Astrocyte (in vitro differentiated cells and primary cell): ENCODE measurements around the gene BDH2. TPM values are rescaled to one million over a fixed set of nuclear protein-coding genes. Genes with fewer than 3 reads are reported as not detected.

ENCODE experiments used
- DNase-seq: peaks from one replicate; pipeline ENCODE4 v3.0.0-alpha.2; 2010; ENCODE audit warnings: low read depth
- FAIRE-seq: peaks from 2 replicates; lab custom pipeline; 2011; peaks lifted over from hg19 to GRCh38; lab: Jason Lieb, UNC
- H2AFZ ChIP-seq: 2 replicates; pipeline ENCODE4 v1.6.0; 2012; ENCODE audit warnings: low read depth, low read length, inconsistent platforms
- H3K27ac ChIP-seq: 2 replicates; pipeline ENCODE4 v1.5.1; 2011; ENCODE audit warnings: low read depth, low read length, inconsistent platforms
- H3K27me3 ChIP-seq: 2 replicates; pipeline ENCODE4 v1.6.0; 2011; ENCODE audit warnings: low read length, inconsistent platforms; ENCODE audit not compliant: insufficient read depth
- H3K36me3 ChIP-seq: 2 replicates; pipeline ENCODE4 v1.5.1; 2011; ENCODE audit warnings: low read length, inconsistent platforms; ENCODE audit not compliant: insufficient read depth
- H3K4me1 ChIP-seq: 2 replicates; pipeline ENCODE4 v1.5.1; 2011; ENCODE audit warnings: low read length, inconsistent platforms; ENCODE audit not compliant: insufficient read depth
- H3K4me2 ChIP-seq: 2 replicates; pipeline ENCODE4 v1.6.0; 2012; ENCODE audit warnings: low read length, inconsistent platforms
- H3K4me3 ChIP-seq: 2 replicates; pipeline ENCODE4 v1.5.1; 2011; ENCODE audit warnings: low read depth, mild to moderate bottlenecking, low read length, inconsistent platforms; ENCODE audit not compliant: insufficient read depth
- H3K79me2 ChIP-seq: 2 replicates; pipeline ENCODE4 v1.6.0; 2012; ENCODE audit warnings: mild to moderate bottlenecking, low read length, inconsistent platforms; ENCODE audit not compliant: insufficient read depth
- H3K9ac ChIP-seq: 2 replicates; pipeline ENCODE4 v1.6.0; 2012; ENCODE audit warnings: mild to moderate bottlenecking, low read length, inconsistent platforms
- H3K9me3 ChIP-seq: 2 replicates; pipeline ENCODE4 v1.5.1; 2012; ENCODE audit warnings: low read depth, mild to moderate bottlenecking, low read length, inconsistent platforms; ENCODE audit not compliant: insufficient read depth
- H4K20me1 ChIP-seq: 2 replicates; pipeline ENCODE4 v1.6.0; 2012; ENCODE audit warnings: low read length, inconsistent platforms; ENCODE audit not compliant: insufficient read depth
- H3K27ac Mint-ChIP-seq: one replicate; pipeline ENCODE4 v1.8.0; 2021; ENCODE audit warnings: mild to moderate bottlenecking, mixed read lengths; ENCODE audit not compliant: unreplicated experiment
- H3K27me3 Mint-ChIP-seq: one replicate; pipeline ENCODE4 v1.8.0; 2021; ENCODE audit warnings: low read depth, mixed read lengths; ENCODE audit not compliant: unreplicated experiment
- H3K36me3 Mint-ChIP-seq: one replicate; pipeline ENCODE4 v1.8.0; 2021; ENCODE audit warnings: low read depth, mixed read lengths; ENCODE audit not compliant: unreplicated experiment
- H3K4me1 Mint-ChIP-seq: one replicate; pipeline ENCODE4 v1.8.0; 2021; ENCODE audit warnings: low read depth, mixed read lengths; ENCODE audit not compliant: unreplicated experiment
- H3K4me3 Mint-ChIP-seq: one replicate; pipeline ENCODE4 v1.8.0; 2021; ENCODE audit warnings: mild to moderate bottlenecking, moderate library complexity, mixed read lengths; ENCODE audit not compliant: unreplicated experiment
- H3K9me3 Mint-ChIP-seq: one replicate; pipeline ENCODE4 v1.8.0; 2021; ENCODE audit warnings: mild to moderate bottlenecking, mixed read lengths; ENCODE audit not compliant: unreplicated experiment
- EZH2 ChIP-seq: IDR thresholded peaks from 2 replicates; pipeline ENCODE4 v1.6.1; 2012; ENCODE audit warnings: mild to moderate bottlenecking, low read length, inconsistent platforms; ENCODE audit not compliant: insufficient read depth
- total RNA-seq: library from RNA; stranded (reverse); gene quantifications from 2 replicates; pipeline ENCODE4 v1.2.1, GENCODE V29; 2021
- TF ChIP-seq, protein P1 (sequence below): IDR thresholded peaks from 2 replicates; pipeline ENCODE4 v1.5.1; 2011; ENCODE audit warnings: low read depth, mild to moderate bottlenecking, inconsistent platforms, low read length, moderate library complexity; ENCODE audit not compliant: insufficient read depth

The BDH2 gene
- total RNA-seq, 1 donor from 2014 or later, result 31.0 TPM

GRCh38 chr4:103095080-103095479, 4.6 kb downstream of the BDH2 start:
- H3K9me3 ChIP-seq, result no peaks in the 10 kb centered on the region
- Mint-ChIP-seq H3K27me3 (no peaks in the 10 kb centered on the region), H3K4me1 (peaks cover 9% of the 10 kb centered on the region), H3K36me3 (peaks cover 3% of the 10 kb centered on the region), H3K27ac (no peak overlapping the region), H3K9me3 (no peaks in the 10 kb centered on the region), H3K4me3 (no peak overlapping the region)
- peaks cover 6% of the 10 kb centered on the region for H3K36me3 ChIP-seq
- no peak overlapping the region for H3K4me3 ChIP-seq
- no peak overlapping the region for H3K4me2 ChIP-seq
- FAIRE-seq, result no peak
- H2AFZ ChIP-seq, result no peak overlapping the region
- H3K27ac ChIP-seq, result no peak overlapping the region
- peaks cover 13% of the 10 kb centered on the region for H3K79me2 ChIP-seq
- no peaks in the 10 kb centered on the region for H3K27me3 ChIP-seq
- TF ChIP-seq EZH2, result no peak
- TF ChIP-seq, protein P1, sequence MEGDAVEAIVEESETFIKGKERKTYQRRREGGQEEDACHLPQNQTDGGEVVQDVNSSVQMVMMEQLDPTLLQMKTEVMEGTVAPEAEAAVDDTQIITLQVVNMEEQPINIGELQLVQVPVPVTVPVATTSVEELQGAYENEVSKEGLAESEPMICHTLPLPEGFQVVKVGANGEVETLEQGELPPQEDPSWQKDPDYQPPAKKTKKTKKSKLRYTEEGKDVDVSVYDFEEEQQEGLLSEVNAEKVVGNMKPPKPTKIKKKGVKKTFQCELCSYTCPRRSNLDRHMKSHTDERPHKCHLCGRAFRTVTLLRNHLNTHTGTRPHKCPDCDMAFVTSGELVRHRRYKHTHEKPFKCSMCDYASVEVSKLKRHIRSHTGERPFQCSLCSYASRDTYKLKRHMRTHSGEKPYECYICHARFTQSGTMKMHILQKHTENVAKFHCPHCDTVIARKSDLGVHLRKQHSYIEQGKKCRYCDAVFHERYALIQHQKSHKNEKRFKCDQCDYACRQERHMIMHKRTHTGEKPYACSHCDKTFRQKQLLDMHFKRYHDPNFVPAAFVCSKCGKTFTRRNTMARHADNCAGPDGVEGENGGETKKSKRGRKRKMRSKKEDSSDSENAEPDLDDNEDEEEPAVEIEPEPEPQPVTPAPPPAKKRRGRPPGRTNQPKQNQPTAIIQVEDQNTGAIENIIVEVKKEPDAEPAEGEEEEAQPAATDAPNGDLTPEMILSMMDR, result no peak
- no peak for DNase-seq
- peaks cover 9% of the 10 kb centered on the region for H3K4me1 ChIP-seq
- no peaks in the 10 kb centered on the region for H4K20me1 ChIP-seq
- no peak overlapping the region for H3K9ac ChIP-seq

GRCh38 chr4:103092245-103092644, 7.4 kb downstream of the BDH2 start:
- Histone ChIP-seq H3K27me3 (no peaks in the 10 kb centered on the region), H3K79me2 (peaks cover 3% of the 10 kb centered on the region), H3K36me3 (peaks cover 23% of the 10 kb centered on the region), H3K4me3 (no peak overlapping the region), H3K9ac (no peak overlapping the region), H4K20me1 (no peaks in the 10 kb centered on the region), H3K9me3 (no peaks in the 10 kb centered on the region), H3K4me2 (no peak overlapping the region), H3K27ac (no peak overlapping the region), H3K4me1 (no peaks in the 10 kb centered on the region), H2AFZ (no peak overlapping the region)
- Mint-ChIP-seq H3K27ac (no peak overlapping the region), H3K36me3 (peaks cover 14% of the 10 kb centered on the region), H3K27me3 (no peaks in the 10 kb centered on the region), H3K9me3 (no peaks in the 10 kb centered on the region), H3K4me3 (no peak overlapping the region), H3K4me1 (no peaks in the 10 kb centered on the region)
- no peak for DNase-seq
- no peak for FAIRE-seq
- TF ChIP-seq, protein P1, result no peak
- no peak for TF ChIP-seq EZH2

- Histone ChIP-seq H4K20me1 (no peaks in the 10 kb centered on the region), H3K27ac (no peak overlapping the region), H3K9me3 (no peaks in the 10 kb centered on the region), H2AFZ (no peak overlapping the region), H3K4me1 (no peaks in the 10 kb centered on the region), H3K4me2 (no peak overlapping the region), H3K9ac (no peak overlapping the region), H3K79me2 (no peaks in the 10 kb centered on the region), H3K27me3 (no peaks in the 10 kb centered on the region), H3K36me3 (peaks cover 28% of the 10 kb centered on the region), H3K4me3 (no peak overlapping the region)
- Mint-ChIP-seq H3K9me3 (no peaks in the 10 kb centered on the region), H3K27ac (no peak overlapping the region), H3K27me3 (no peaks in the 10 kb centered on the region), H3K4me1 (no peaks in the 10 kb centered on the region), H3K4me3 (no peak overlapping the region), H3K36me3 (peaks cover 19% of the 10 kb centered on the region)
- TF ChIP-seq, protein P1, result peak; percentile 62
- no peak for TF ChIP-seq EZH2
- DNase-seq (peak; percentile 31), FAIRE-seq (peak; percentile 91)
These were observed 7.9 kb downstream of the BDH2 start for GRCh38 chr4:103091601-103092223.
